Astrocyte of the cerebellum (primary cell): ENCODE data around the gene TLL2.

Experiments
- DNase-seq: peaks from one replicate; pipeline ENCODE4 v3.0.0-alpha.2; 2011; ENCODE audit warnings: low read depth
- H3K4me3 ChIP-seq: 2 replicates; pipeline ENCODE4 v1.5.1; 2011; ENCODE audit warnings: mild to moderate bottlenecking, low read depth, low read length, moderate library complexity
- in situ Hi-C: cut with HindIII; loops from 2 replicates; pipeline ENCODE4 v1.10.0; 2017; ENCODE audit warnings: low sequenced_read_pairs
- TF ChIP-seq, protein P1 (sequence below): IDR thresholded peaks from 2 replicates; pipeline ENCODE4 v1.5.1; 2012; ENCODE audit warnings: low read length, low read depth, moderate library complexity, mild to moderate bottlenecking; ENCODE audit errors: missing control alignments

Gene TLL2

DNA sequence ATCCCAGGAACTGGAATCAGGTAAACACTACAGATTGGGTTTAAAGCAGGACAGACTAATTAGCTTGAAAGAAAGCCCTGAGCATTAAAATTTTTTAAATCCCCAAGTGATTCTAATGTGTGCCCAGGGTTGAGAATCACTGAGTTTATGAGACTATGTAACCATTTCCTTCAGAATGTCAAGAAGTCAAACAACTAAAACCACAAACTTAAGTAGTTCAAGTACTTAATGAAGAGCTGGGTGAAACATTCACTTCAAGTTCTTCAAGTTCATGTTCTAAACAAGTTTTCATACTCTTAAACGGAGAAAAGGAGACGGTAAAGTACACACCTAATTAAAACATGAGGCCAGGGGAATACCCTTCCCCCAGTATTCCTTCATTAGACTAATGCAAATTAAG is 28.2 kb upstream of the TLL2 start:
- no peak for DNase-seq
- TF ChIP-seq, protein P1, sequence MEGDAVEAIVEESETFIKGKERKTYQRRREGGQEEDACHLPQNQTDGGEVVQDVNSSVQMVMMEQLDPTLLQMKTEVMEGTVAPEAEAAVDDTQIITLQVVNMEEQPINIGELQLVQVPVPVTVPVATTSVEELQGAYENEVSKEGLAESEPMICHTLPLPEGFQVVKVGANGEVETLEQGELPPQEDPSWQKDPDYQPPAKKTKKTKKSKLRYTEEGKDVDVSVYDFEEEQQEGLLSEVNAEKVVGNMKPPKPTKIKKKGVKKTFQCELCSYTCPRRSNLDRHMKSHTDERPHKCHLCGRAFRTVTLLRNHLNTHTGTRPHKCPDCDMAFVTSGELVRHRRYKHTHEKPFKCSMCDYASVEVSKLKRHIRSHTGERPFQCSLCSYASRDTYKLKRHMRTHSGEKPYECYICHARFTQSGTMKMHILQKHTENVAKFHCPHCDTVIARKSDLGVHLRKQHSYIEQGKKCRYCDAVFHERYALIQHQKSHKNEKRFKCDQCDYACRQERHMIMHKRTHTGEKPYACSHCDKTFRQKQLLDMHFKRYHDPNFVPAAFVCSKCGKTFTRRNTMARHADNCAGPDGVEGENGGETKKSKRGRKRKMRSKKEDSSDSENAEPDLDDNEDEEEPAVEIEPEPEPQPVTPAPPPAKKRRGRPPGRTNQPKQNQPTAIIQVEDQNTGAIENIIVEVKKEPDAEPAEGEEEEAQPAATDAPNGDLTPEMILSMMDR = no peak
- in situ Hi-C loops = no loop called here
- no peak overlapping the region for H3K4me3 ChIP-seq

DNA sequence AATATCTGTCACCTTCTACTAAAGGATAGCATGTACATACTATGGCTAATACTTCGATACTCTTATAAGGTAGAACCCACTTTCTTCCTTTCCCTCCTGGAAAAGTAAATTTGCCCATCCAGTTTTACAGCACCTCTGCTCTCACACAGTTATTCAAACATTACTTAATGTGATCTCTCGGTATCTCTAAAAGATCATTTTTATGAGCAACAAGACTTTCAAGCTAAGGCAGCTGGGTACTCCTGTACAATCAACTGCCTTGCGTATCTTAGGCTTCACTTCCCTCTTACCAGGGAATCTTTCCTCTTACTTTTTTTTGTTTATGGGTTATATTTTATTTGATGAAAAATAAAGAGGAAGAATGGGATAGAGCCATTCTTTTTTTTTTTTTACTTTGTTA is 26.5 kb upstream of the TLL2 start:
- DNase-seq = no peak
- no peak overlapping the region for H3K4me3 ChIP-seq
- TF ChIP-seq, protein P1 = no peak
- in situ Hi-C loops = no loop called here

DNA sequence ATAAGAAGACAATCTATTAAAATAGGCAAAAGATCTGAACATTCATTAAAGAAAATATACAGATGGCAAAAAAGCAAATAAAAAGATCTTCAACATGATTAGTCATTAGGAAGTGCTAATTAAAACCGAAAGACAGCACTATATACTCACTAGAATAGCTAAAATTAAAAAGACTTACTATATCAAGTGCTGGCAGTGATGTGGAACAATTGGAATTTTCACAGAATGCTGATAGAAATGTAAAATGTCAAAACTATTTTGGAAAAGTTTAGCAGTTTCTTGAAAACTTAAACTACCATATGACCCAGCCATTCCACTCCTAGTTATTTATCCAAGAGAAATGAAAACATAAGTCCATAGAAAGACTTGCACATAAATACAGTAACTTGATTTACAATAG is 25.0 kb upstream of the TLL2 start:
- in situ Hi-C loops = no loop called here
- TF ChIP-seq, protein P1 = no peak
- no peak overlapping the region for H3K4me3 ChIP-seq
- no peak for DNase-seq

DNA sequence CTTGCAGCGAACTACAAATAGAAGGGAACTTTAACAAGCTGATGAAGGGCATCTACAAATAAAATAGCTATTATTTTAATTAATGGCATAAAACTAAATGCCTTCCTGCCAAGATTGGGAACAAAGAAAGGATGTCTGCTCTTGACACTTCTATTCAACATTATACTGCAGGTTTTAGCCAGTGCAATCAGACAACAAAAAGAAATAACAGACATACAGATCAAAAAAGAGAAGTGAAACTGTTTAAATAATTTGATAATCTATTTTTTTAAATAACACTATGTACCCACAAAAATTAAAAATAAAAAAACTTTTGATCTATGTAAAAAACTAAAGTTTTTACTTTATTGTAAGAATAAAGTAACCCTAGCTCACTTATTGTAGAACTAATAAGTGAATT is 22.4 kb upstream of the TLL2 start:
- TF ChIP-seq, protein P1 = no peak
- DNase-seq = no peak
- no peak overlapping the region for H3K4me3 ChIP-seq
- in situ Hi-C loops = no loop called here

DNA sequence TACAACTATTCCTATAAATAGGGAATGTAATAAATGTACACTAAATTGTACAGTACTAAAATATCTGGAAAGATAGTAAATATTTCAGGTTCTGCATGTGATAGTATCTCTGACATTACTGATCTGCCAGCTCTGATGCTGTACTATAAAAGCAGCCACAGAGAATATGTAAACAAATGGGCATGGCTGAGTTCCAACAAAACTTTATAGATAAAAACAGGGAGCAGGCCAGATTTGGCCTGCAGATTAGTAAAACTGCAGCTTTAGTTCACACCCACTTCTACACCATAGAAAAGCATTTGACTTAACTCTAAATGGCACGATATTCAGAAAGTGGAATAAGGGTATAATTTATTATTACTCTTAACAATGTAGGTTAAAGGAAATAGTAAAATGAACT is 18.8 kb upstream of the TLL2 start:
- TF ChIP-seq, protein P1 = no peak
- H3K4me3 ChIP-seq = no peak overlapping the region
- in situ Hi-C loops = no loop called here
- no peak for DNase-seq

DNA sequence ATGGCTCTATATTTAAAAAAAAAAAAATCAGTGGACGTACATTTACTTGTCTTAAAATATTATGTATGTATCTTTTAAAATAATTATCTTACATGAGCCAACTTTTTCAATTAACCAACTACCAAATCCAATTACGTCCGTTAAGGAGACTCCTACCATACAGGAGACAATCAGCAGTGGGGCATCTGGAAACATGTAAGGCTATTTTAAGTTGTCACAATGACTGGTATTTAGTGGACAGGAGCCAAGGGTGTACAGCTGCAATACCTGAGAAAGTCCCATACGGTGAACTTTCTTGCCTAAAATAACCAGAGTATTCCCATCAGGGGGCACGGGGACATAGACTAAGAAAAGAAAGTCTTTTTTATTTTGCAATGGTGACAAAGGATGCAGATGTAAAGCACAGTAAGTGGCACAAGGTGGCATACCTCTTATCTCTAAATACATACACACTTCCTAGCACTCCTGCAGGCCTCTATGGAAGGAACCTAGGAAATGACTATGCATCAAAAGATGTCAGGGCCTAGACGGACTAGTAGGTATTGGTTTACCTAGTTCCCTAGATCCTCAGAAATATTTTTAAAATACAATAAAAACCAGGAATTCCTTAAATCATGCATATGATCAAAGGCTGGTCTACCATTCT is 16.0 kb upstream of the TLL2 start:
- TF ChIP-seq, protein P1 = no peak
- in situ Hi-C loops = no loop called here
- H3K4me3 ChIP-seq = no peak overlapping the region
- no peak for DNase-seq
